HepG2 (cell line): ENCODE data around the gene TBL2. TPM values are rescaled to one million over a fixed set of nuclear protein-coding genes. Genes with fewer than 3 reads are reported as not detected.

ENCODE experiments used
- ATAC-seq: fragments of 200-7000 bp; cut with Tn5 transposase; 3 replicates; pipeline ENCODE4 v1.9.1; 2020; ENCODE audit warnings: mild to moderate bottlenecking, moderate library complexity
- BruUV-seq: library from RNA; stranded (reverse); fragments of 400-500 nt; replicated peaks from 2 replicates; lab custom pipeline; 2021; lab: Mats Ljungman, UMichigan
- CTCF ChIA-PET: fragments of 300-600 bp; formaldehyde crosslinking; extraction: SDS; loops from one replicate; lab custom pipeline; 2021; ENCODE audit warnings: low total read pairs, inconsistent platforms, low intra/inter-chr PET ratio; lab: Yijun Ruan, JAX
- POLR2A ChIA-PET: fragments of 350-600 bp; sonication (Branson Sonifier 250); formaldehyde crosslinking; loops from one replicate; lab custom pipeline; 2020; ENCODE audit warnings: antibody characterized with exemption, inconsistent platforms; lab: Yijun Ruan, JAX
- DNase-seq: peaks from one replicate; pipeline ENCODE4 v3.0.0-alpha.2; 2015; ENCODE audit warnings: low spot score
- FAIRE-seq: peaks from 3 replicates; lab custom pipeline; 2011; peaks lifted over from hg19 to GRCh38; lab: Jason Lieb, UNC
- H2AFZ ChIP-seq: one replicate; pipeline ENCODE4 v1.6.1; 2011; ENCODE audit warnings: low read length, inconsistent platforms
- H3K27ac ChIP-seq: fragments of 300-600 bp; 3 replicates; pipeline ENCODE4 v1.8.0; 2011; ENCODE audit warnings: mixed run types, mild to moderate bottlenecking, mixed read lengths, low read length, inconsistent platforms; ENCODE audit not compliant: insufficient read depth; ENCODE audit errors: extremely low read length
- H3K27me3 ChIP-seq, 2 experiments: fragments of 200-600 bp in 1 of 2; 2 replicates in 1 of 2; 3 replicates in 1 of 2; pipeline versions ENCODE4 v1.6.0 to v1.8.0; 2011; ENCODE audit warnings: low read length in 2 of 2, mild to moderate bottlenecking in 2 of 2, moderate library complexity in 2 of 2, inconsistent platforms in 1 of 2; ENCODE audit not compliant: insufficient read depth in 2 of 2, control insufficient read depth in 1 of 2
- H3K36me3 ChIP-seq, 2 experiments: fragments of 200-600 bp in 1 of 2; replicated peaks in 1 of 2; 2 replicates in 1 of 2; 3 replicates in 1 of 2; pipeline versions ENCODE4 v1.5.1 to v1.8.0; 2011; ENCODE audit warnings: low read length in 2 of 2, inconsistent platforms in 1 of 2; ENCODE audit not compliant: insufficient read depth in 2 of 2, control insufficient read depth in 1 of 2
- H3K4me1 ChIP-seq: 2 replicates; pipeline ENCODE4 v1.5.1; 2012; ENCODE audit warnings: low read length, inconsistent platforms; ENCODE audit not compliant: insufficient read depth
- H3K4me2 ChIP-seq: 2 replicates; pipeline ENCODE4 v1.6.0; 2011; ENCODE audit warnings: low read depth, low read length, inconsistent platforms
- H3K4me3 ChIP-seq, 3 experiments: fragments of 200-600 bp in 1 of 3; sonication (generic), shearing (Covaris generic) in 1 of 3; replicated peaks in 1 of 3; 2 replicates each; pipeline ENCODE4 v1.5.1; 2011 to 2016; ENCODE audit warnings: low read length in 3 of 3, inconsistent platforms in 2 of 3, low read depth in 2 of 3, mild to moderate bottlenecking in 2 of 3, control low read depth in 1 of 3, mixed read lengths in 1 of 3; ENCODE audit not compliant: insufficient read depth in 1 of 3
- H3K79me2 ChIP-seq: one replicate; pipeline ENCODE4 v1.6.1; 2011; ENCODE audit warnings: low read length, inconsistent platforms; ENCODE audit not compliant: insufficient read depth
- H3K9ac ChIP-seq: 2 replicates; pipeline ENCODE4 v1.6.0; 2011; ENCODE audit warnings: mild to moderate bottlenecking, low read depth, low read length, inconsistent platforms; ENCODE audit not compliant: insufficient read depth
- H3K9me3 ChIP-seq: 2 replicates; pipeline ENCODE4 v1.5.1; 2012; ENCODE audit warnings: mild to moderate bottlenecking, low read length
- H4K20me1 ChIP-seq: 2 replicates; pipeline ENCODE4 v1.6.0; 2011; ENCODE audit warnings: inconsistent platforms, mild to moderate bottlenecking, low read length, moderate library complexity; ENCODE audit not compliant: insufficient read depth
- ELK4 ChIP-seq: sonication (generic); formaldehyde crosslinking; IDR thresholded peaks from 2 replicates; pipeline ENCODE4 v1.9.0; 2021; ENCODE audit warnings: missing genetic modification reagents, borderline replicate concordance
- HDAC6 ChIP-seq: fragments of 200-600 bp; sonication (generic); IDR thresholded peaks from 2 replicates; pipeline ENCODE4 v1.7.0; 2017; ENCODE audit warnings: mild to moderate bottlenecking, antibody characterized with exemption, low read length, low read depth
- MATR3 ChIP-seq: sonication (generic); formaldehyde crosslinking; IDR thresholded peaks from 2 replicates; pipeline ENCODE4 v1.4.0; 2020; ENCODE audit warnings: missing genetic modification reagents
- RXRA ChIP-seq: sonication (generic); formaldehyde crosslinking; IDR thresholded peaks from 2 replicates; pipeline ENCODE4 v1.5.1; 2020; ENCODE audit warnings: missing genetic modification reagents
- ZNF24 ChIP-seq: fragments of 450-650 bp; IDR thresholded peaks from 2 replicates; pipeline ENCODE4 v1.6.1; 2017; ENCODE audit warnings: antibody characterized with exemption, mild to moderate bottlenecking
- ZSCAN31 ChIP-seq: sonication (generic); formaldehyde crosslinking; IDR thresholded peaks from 2 replicates; pipeline ENCODE4 v1.5.0; 2020; ENCODE audit warnings: low read depth, mild to moderate bottlenecking, missing genetic modification reagents
- ZXDC ChIP-seq: sonication (generic); formaldehyde crosslinking; IDR thresholded peaks from 2 replicates; pipeline ENCODE4 v1.5.0; 2020; ENCODE audit warnings: mild to moderate bottlenecking, missing genetic modification reagents
- WGBS: methylation state at CpG from one replicate; pipeline ENCODE4 v1.1.6; 2017; ENCODE audit warnings: low lambda C conversion rate; 5-methylcytosine and 5-hydroxymethylcytosine counted together
- in situ Hi-C: cut with HindIII; loops from 2 replicates; pipeline ENCODE4 v1.10.0; 2017; ENCODE audit warnings: low pct_unique_long_range_greater_than_20kb; ENCODE audit not compliant: extremely low pct_ligation_motif_present
- intact Hi-C: fragments of 100-400 bp; cut with micrococcal nuclease; formaldehyde crosslinking; loops from one replicate; pipeline ENCODE4 v1.10.0; 2022; ENCODE audit not compliant: unreplicated experiment
- polyA plus RNA-seq, 8 experiments: library from polyadenylated mRNA; depleted of rRNA in 3 of 8; stranded (reverse) in 7 of 8; unstranded in 1 of 8; fragments of >200 nt; fragmentation: Illumina TruSeq in 4 of 8; extraction: Trizol in 4 of 8; gene quantifications; 2 replicates each; pipeline versions ENCODE4 v1.2.1 to v1.2.3, GENCODE V29; 2011 to 2016; ENCODE audit warnings: low read depth in 4 of 8, missing spikeins in 1 of 8, mixed read lengths in 1 of 8; ENCODE audit not compliant: insufficient read depth in 1 of 8
- total RNA-seq, 5 experiments: library from RNA; depleted of rRNA; stranded (reverse); fragments of >200 nt; fragmentation: Illumina TruSeq; extraction: Trizol; gene quantifications; 2 replicates each; pipeline ENCODE4 v1.2.3, GENCODE V29; 2016; ENCODE audit warnings: low read depth in 1 of 5
- TF ChIP-seq, protein P1 (sequence below): sonication (generic); formaldehyde crosslinking; IDR thresholded peaks from 2 replicates; pipeline ENCODE4 v1.5.1; 2020; ENCODE audit warnings: mild to moderate bottlenecking, missing genetic modification reagents, borderline replicate concordance
- TF ChIP-seq, protein P2 (sequence below): sonication (generic); formaldehyde crosslinking; IDR thresholded peaks from 2 replicates; pipeline ENCODE4 v1.4.0; 2020; ENCODE audit warnings: missing genetic modification reagents

TBL2 gene
- total and polyA plus RNA-seq, 2 of the 13 experiments (the other 11 are each of a cell fraction or from before 2014, with no cell fraction given): 43.4 to 47.2 TPM

- CTCF ChIA-PET: no interaction called here
- WGBS: 94% methylated on average over 4 of the region's 4 CpGs
- Histone ChIP-seq H3K27ac (no peak overlapping the region), H3K4me2 (no peak overlapping the region), H3K36me3 (peaks cover 0 to 40% of the 10 kb centered on the region in 2 experiments; a peak in 4 of 5 replicates), H3K79me2 (peaks cover 9% of the 10 kb centered on the region), H3K9me3 (no peaks in the 10 kb centered on the region), H3K4me1 (peaks cover 5% of the 10 kb centered on the region; the same call in 1 of the 2 replicates), H2AFZ (no peak overlapping the region), H4K20me1 (no peaks in the 10 kb centered on the region), H3K9ac (no peak overlapping the region), H3K4me3 (no peak overlapping the region), H3K27me3 (no peaks in the 10 kb centered on the region)
- DNase-seq: no peak
- intact Hi-C loops (no loop called here), in situ Hi-C loops (no loop called here)
- POLR2A ChIA-PET: interaction anchor here (1.2 kb wide), 1 partner anchor 29 kb away, joined by 4 read pairs; the partner anchor contains the start of gene TBL2
- FAIRE-seq: no peak
- no peak for ATAC-seq
- no TSS peak for BruUV-seq
- no peak for TF ChIP-seq HDAC6
- TF ChIP-seq MATR3: no peak
- TF ChIP-seq, protein P1, sequence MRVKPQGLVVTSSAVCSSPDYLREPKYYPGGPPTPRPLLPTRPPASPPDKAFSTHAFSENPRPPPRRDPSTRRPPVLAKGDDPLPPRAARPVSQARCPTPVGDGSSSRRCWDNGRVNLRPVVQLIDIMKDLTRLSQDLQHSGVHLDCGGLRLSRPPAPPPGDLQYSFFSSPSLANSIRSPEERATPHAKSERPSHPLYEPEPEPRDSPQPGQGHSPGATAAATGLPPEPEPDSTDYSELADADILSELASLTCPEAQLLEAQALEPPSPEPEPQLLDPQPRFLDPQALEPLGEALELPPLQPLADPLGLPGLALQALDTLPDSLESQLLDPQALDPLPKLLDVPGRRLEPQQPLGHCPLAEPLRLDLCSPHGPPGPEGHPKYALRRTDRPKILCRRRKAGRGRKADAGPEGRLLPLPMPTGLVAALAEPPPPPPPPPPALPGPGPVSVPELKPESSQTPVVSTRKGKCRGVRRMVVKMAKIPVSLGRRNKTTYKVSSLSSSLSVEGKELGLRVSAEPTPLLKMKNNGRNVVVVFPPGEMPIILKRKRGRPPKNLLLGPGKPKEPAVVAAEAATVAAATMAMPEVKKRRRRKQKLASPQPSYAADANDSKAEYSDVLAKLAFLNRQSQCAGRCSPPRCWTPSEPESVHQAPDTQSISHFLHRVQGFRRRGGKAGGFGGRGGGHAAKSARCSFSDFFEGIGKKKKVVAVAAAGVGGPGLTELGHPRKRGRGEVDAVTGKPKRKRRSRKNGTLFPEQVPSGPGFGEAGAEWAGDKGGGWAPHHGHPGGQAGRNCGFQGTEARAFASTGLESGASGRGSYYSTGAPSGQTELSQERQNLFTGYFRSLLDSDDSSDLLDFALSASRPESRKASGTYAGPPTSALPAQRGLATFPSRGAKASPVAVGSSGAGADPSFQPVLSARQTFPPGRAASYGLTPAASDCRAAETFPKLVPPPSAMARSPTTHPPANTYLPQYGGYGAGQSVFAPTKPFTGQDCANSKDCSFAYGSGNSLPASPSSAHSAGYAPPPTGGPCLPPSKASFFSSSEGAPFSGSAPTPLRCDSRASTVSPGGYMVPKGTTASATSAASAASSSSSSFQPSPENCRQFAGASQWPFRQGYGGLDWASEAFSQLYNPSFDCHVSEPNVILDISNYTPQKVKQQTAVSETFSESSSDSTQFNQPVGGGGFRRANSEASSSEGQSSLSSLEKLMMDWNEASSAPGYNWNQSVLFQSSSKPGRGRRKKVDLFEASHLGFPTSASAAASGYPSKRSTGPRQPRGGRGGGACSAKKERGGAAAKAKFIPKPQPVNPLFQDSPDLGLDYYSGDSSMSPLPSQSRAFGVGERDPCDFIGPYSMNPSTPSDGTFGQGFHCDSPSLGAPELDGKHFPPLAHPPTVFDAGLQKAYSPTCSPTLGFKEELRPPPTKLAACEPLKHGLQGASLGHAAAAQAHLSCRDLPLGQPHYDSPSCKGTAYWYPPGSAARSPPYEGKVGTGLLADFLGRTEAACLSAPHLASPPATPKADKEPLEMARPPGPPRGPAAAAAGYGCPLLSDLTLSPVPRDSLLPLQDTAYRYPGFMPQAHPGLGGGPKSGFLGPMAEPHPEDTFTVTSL: no peak
- TF ChIP-seq ZSCAN31 (CRISPR knock-in tag): no peak
- TF ChIP-seq, protein P2, sequence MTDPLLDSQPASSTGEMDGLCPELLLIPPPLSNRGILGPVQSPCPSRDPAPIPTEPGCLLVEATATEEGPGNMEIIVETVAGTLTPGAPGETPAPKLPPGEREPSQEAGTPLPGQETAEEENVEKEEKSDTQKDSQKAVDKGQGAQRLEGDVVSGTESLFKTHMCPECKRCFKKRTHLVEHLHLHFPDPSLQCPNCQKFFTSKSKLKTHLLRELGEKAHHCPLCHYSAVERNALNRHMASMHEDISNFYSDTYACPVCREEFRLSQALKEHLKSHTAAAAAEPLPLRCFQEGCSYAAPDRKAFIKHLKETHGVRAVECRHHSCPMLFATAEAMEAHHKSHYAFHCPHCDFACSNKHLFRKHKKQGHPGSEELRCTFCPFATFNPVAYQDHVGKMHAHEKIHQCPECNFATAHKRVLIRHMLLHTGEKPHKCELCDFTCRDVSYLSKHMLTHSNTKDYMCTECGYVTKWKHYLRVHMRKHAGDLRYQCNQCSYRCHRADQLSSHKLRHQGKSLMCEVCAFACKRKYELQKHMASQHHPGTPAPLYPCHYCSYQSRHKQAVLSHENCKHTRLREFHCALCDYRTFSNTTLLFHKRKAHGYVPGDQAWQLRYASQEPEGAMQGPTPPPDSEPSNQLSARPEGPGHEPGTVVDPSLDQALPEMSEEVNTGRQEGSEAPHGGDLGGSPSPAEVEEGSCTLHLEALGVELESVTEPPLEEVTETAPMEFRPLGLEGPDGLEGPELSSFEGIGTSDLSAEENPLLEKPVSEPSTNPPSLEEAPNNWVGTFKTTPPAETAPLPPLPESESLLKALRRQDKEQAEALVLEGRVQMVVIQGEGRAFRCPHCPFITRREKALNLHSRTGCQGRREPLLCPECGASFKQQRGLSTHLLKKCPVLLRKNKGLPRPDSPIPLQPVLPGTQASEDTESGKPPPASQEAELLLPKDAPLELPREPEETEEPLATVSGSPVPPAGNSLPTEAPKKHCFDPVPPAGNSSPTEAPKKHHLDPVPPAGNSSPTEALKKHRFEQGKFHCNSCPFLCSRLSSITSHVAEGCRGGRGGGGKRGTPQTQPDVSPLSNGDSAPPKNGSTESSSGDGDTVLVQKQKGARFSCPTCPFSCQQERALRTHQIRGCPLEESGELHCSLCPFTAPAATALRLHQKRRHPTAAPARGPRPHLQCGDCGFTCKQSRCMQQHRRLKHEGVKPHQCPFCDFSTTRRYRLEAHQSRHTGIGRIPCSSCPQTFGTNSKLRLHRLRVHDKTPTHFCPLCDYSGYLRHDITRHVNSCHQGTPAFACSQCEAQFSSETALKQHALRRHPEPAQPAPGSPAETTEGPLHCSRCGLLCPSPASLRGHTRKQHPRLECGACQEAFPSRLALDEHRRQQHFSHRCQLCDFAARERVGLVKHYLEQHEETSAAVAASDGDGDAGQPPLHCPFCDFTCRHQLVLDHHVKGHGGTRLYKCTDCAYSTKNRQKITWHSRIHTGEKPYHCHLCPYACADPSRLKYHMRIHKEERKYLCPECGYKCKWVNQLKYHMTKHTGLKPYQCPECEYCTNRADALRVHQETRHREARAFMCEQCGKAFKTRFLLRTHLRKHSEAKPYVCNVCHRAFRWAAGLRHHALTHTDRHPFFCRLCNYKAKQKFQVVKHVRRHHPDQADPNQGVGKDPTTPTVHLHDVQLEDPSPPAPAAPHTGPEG (CRISPR knock-in tag): no peak
- TF ChIP-seq ZXDC (CRISPR knock-in tag): no peak
- TF ChIP-seq RXRA: no peak
- no peak for TF ChIP-seq ZNF24
- no peak for TF ChIP-seq ELK4 (CRISPR knock-in tag)
Measured at GRCh38 chr7:73549176-73549575, 29.2 kb downstream of the TBL2 start.
